Limb (tissue), 2 donors: ENCODE data around the gene PLA2G12B.
"Not testable (repeated sequence)": the region's sequence is repeated elsewhere in the genome, so short reads cannot be mapped to it uniquely, and the experiment has no call there.

Source experiments
- DNase-seq, 2 donors: peaks; one replicate each; pipeline ENCODE4 v3.0.0-alpha.2; 2016; ENCODE audit errors: extremely low spot score in 2 of 2

The PLA2G12B gene, protein sequence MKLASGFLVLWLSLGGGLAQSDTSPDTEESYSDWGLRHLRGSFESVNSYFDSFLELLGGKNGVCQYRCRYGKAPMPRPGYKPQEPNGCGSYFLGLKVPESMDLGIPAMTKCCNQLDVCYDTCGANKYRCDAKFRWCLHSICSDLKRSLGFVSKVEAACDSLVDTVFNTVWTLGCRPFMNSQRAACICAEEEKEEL

DNA sequence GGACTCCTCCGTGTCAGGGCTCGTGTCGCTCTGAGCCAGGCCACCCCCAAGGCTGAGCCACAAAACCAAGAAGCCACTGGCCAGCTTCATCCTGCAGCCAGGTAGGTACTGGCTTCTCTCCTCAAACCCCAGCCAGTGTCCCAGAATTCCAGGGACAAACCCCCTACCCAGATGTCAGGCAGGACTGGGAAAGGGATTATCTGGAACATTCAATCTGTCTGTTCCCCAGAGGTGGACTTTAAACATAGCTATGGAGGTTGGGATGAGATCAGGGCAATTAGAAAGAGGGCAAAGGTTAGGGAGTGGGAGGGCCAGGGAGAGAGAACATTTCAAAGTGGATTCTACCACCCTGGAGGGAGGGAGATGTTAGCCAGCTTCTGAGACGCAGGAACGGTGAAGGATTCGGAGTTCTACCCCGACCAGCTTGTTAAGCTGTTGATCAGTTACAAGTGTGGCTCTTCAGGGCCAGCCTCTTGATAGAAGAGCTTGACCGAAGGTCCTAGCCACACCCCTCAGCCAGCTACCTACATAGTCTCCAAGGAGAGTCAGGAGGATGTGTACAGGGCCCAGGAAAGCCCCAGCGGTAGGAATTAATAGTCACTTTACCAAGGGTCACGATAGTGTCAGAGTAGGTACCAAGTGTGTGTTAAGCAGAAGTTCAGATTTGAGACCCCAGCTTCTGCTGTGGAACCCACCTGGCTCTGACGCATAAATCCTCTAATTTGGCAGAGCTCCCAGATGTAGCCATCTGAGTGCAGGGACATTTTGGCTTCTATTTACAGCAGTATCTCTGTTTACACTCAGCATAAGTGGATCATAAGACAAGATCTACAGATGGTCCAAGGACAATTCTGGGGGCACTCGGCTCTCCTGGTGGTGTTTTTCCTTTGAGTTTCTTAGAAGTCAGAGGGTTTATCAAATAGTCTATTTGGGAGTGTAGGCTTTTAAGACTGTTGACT is at the start of gene PLA2G12B:
Gene PLA2G12B (minus strand): TSS at position 211 of the 959 bp plus-strand sequence. CDS start 121 bp downstream, at position 90.
- DNase-seq = no peak

DNA sequence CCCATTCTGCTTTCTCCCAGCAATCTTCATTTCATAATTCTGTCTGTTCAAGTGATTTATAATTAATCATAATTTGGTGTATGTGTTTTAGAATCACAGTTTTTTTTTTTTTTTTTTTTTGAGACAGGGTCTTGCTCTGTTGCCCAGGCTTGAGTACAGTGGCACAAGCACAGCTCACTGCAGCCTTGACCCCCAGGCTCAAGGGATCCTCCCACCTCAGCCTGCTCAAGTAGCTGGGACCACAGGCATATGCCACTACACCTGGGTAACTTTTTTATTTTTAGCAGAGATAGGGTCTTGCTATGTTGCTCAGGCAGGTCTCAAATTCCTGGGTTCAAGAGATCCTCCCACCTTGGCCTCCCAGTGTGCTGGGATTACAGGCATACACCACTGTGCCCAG is 49.2 kb upstream of the PLA2G12B start:
- no peak for DNase-seq

DNA sequence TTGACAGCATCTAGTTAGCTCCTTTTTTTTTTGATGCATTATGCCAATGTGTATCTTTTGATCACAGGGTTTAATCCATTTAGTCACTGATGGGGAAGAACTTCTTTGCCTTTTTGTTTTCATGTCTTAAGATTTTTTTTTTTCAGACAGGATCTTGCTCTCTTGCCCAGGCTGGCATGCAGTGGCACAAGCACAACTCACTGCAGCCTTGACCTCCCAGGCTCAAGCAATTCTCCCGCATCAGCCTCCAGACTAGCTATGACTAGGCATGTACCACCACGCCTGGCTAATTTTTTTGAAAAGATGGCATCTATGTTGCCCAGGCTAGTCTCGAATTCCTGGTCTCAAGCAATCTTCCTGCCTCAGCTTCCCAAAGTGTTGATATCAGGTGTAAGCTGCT is 46.4 kb upstream of the PLA2G12B start:
- no peak for DNase-seq

DNA sequence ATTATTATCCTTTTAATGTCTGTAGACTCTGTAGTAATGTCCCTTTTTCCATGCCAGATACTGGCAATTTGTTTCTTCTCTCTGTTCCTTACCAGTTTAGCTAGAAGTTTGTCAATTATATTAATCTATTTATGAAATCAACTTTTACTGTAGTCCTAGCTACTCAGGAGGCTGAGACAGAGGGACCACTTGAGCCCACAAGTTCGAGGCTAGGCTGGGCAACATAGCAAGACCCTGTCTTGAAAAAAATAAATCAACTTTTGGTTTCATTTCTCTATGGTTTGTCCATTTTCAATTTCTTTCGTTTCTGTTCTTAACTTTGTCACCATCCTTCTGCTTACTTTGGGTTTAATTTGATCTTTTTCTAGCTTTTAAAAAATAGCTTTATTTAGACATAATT is 42.5 kb upstream of the PLA2G12B start:
- no peak for DNase-seq

DNA sequence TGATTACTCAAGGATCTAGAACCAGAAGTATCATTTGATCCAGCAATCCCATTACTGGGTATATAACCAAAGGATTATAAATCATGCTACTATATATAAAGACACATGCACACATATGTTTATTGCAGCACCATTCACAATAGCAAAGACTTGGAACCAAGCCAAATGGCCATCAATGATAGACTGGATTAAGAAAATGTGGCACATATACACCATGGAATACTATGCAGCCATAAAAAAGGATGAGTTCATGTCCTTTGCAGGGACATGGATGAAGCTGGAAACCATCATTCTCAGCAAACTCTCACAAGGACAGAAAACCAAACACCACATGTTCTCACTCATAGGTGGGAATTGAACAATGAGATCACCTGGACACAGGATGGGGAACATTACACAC is 40.9 kb upstream of the PLA2G12B start:
- not testable (repeated sequence) for DNase-seq

DNA sequence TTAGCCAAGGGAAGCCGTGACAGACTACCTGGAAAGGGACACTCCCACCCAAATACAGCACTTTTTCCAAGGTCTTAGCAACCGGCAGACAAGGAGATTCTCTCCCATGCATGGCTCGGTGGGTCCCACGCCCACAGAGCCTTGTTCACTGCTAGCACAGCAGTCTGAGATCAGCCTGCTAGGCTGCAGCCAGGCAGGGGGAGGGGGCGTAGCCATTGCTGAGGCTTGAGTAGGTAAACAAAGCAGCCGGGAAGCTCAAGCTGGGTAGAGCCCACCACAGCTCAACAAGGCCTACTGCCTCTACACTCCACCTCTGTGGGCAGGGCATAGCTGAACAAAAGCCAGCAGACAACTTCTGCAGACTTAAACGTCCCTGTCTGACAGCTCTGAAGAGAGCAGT is 35.2 kb upstream of the PLA2G12B start:
- DNase-seq = not testable (repeated sequence)

DNA sequence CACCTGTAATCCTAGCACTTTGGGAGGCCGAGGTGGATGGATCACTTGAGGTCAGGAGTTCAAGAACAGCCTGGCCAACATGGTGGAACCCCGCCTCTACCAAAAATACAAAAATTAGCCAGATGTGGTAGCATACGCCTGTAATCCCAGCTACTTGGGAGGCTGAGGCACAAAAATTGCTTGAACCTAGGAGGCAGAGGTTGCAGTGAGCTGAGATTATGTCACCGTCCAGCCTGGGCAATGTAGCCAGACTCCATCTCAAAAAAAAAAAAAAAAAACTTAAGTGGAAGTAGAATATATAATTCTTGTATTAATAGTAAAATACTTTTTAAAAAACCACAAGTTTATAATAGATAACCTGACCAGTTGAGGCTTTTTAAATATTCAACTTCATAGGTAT is 30.0 kb upstream of the PLA2G12B start:
- DNase-seq = not testable (repeated sequence)

DNA sequence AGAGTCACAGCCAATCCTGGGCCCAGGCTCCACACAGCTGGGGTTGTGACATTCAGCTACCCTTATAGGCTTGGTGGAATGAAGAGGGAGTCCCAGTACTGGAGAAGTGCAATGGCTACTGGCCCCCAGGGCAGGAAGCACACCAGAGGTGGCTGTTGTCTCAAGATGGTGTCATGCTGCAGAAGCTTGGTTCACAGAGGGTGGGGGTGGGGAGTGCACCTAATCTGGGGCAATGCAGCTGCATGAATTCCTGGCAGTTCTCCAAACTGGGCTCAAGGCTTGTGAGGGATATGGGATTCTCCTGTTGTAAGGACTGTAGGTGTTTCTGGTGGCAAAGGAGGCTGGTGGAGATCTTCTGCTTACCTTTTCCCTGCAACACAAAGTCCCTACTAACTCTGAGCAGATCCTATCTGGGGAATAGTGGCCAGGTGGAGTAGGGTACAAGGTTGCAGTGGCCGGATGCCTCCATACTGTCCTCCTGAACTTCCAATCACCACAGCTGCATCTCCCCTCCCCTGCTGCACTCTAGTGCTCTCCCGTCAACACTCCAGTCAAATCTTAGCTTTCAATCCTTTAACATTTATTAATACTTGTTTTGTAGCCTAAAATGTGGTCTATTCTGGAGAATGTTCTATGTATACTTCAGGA is 27.4 kb upstream of the PLA2G12B start:
- DNase-seq = no peak

DNA sequence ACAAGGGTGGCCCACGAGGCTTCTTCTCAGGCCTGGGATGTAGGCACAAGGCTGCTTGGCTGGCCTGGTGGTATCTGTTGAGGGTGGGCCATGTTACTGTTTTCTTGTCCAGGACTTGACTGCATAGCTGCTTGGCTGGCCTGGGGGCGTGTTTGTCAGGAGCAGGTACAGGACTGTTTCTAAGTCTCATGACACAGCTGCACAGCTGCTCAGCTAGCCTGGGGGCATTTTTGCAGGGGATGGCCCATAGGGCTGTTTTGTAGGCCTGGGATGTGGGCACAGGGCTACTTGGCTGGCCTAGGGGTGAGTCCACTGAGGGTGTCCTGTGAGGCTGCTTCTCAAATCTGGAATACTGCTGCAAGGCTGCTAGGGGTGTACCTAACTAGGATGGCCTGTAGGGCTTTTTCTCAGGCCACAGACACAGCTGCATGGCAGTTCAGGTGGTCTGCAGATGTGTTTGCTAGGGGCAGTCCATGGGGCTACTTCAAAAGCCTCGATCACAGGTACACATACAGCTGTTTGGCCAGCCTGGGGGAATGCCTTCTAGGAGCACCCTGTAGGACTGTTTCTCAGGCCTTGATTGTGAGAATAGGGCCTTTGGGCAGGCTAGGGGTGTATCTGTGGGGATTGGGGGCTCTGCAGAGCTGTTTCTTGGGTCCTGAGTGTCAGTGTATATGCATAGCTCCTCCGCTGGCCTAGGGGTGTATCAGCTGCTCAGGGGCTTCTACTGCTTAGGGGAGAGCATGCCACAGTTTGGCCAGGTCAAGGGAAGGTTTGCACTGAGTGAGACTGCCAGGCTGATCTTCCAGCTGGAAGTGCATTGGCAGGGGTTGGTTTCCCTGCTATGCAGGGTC is 26.6 kb upstream of the PLA2G12B start:
- no peak for DNase-seq

DNA sequence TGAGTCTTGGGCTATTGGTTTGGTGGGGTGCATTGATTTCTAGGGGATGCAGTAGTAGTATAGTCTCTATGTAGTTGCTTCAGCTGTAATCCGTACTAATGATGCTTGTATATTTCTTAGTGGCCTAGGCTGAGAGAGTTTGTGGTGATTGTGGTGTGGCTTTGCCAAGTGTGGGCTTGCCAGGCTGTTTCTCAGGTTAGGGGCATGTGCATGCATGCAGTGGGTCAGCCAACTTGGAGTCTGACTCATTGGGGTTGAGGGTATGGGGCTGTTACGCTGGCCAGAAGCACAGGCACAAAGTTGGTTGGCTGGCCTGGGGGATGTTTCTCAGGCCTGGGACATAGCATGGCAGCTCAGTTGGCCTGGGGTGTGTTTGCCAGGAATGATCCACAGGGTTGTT is 25.7 kb upstream of the PLA2G12B start:
- no peak for DNase-seq

DNA sequence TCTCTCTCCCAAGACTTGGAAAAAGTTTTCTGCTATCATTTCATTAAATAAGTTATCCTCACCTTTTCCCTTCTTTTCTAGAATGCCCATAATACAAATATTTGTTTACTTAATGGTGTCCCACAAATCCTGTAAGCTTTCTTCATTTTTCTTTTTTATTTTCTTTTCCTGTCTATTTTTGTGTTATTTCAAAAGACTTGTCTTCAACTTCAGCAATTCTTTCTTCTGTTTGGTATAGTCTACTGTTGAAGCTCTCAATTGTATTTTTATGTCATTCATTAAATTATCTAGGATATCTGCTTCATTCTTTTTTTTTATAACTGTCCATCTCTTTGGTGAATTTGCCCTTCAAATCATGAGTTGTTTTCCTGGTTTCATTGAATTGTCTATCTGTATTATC is 25.1 kb upstream of the PLA2G12B start:
- no peak for DNase-seq

DNA sequence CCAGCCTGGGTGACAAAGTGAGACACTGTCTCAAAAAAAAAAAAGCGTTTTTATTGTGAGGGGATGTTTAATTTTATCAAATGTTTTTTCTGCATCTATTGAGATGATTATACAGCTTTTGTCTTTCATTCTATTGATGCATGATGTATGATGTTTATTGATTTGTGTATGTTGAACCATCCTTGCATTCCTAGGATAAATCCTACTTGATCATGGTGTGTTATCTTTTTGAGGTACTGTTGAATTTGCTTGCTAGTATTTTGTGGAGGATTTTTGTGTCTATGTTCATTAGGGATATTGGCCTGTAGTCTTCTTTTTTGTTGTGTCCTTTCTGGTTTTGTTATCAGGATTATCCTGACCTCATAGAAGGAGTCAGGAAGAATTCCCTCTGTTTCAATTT is 22.3 kb upstream of the PLA2G12B start:
- DNase-seq = no peak

DNA sequence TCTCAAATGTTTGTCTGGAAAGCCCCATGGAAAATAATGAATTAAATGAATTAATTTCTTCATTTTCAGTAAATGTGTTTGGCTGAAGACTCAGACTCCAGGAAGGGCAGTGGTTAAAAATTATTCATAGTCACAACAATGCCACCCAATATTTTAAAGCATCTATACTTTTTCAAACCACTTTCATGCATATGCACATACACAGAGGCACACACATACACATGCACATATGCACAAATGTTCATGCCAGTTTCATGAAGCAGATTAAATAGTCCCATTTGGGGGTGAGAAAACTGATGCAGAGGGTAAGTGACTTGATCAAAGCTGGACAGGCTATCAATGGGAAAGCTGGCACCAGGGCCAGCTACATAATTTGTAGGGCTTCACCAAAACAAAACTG is 1.4 kb upstream of the PLA2G12B start:
- DNase-seq = no peak

DNA sequence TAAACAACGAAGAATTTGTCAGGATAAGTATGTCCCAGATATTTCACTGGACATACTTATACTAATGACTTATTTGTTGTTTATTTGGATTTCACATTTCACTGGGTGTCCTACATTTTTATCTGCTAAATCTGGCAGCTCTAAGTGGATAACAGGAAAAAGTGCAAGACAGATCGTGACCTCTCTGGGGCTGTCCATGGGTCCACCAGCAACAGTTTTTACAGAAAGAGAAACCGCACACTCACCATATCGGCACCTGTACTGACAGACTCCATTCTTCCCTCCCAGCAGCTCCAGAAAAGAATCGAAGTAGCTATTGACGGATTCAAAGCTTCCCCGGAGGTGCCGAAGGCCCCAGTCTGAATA is 393 bp downstream of the PLA2G12B start:
- DNase-seq = no peak

DNA sequence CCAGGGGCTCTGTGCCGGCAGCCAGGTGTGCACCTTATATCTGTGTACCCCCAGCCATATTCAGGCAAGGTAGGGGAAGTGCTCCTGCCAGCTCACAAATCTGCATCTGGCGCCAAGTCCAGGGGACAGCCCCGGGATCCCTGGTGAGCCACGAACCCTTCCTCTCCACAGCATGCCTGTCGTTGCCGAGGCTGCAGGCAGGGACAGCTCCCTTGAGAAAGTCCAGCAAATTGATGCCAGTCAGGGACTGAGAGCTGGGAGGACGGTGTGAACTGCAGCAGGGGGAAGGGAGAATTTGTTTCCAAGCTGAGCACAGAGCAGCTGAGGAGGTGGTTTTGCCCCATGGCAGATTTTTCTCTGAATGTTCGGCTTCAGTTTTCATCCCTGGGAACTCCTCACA is 919 bp downstream of the PLA2G12B start:
- no peak for DNase-seq

DNA sequence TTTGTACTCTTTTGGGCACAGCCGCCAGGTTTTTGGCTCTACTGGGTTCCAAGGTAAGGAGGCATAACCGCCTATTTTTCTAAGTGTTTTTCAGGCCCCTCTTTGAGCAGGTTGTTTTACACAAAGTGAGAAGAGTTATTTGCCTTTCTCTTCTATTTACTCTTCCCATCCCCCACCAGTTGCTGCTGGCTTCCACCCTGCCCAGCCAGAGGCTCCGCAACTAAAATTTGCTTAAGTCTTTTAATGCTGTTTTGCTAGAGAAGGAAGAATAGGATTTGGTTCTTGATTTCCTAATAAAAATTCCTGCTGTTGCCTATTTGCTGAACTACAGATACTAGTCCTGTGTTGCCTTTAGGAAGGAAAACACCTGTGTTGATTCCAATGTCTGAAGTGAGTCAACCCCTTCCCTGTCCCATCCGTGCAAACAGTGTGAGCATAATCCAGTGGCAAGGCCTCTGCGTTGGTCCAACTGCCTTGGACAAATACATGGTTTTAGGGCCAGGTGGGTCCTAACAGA is 1.9 kb downstream of the PLA2G12B start:
- DNase-seq = no peak

DNA sequence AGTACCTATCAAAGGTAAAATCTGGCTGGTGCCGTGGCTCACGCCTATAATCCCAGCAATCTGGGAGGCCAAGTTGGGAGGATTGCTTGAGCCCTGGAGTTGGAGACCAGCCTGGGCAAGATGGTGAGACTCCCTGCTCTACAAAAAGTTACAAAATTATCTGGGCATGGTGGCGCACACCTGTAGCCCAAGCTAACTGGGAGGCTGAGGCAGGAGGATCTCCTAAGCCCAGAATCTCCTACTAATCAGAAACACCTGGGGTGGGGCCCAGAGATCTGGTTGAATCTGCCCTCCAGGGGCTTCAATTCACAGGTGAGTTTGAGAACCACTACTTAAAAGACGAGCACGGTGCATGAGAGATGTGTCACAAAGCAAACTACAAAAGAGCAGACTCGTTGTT is 2.4 kb downstream of the PLA2G12B start:
- no peak for DNase-seq

DNA sequence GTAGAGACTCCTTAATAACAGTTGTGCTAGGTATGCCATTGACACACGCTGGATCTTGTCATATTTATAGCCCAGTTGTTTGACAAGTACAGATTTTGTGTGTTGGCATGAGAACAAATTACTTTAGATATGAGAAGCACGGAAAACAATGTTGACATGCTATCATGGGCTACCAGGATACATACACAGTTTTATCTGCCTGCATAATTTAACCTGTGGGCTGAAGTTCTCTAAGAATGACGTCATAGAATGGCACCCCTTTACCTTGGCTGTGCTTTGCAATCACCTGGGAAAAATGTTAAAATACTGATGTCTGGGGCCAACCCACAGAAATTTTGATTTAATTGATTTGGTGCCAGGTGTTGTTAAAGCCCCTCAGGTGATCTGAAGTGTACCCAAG is 2.8 kb downstream of the PLA2G12B start:
- DNase-seq = no peak

DNA sequence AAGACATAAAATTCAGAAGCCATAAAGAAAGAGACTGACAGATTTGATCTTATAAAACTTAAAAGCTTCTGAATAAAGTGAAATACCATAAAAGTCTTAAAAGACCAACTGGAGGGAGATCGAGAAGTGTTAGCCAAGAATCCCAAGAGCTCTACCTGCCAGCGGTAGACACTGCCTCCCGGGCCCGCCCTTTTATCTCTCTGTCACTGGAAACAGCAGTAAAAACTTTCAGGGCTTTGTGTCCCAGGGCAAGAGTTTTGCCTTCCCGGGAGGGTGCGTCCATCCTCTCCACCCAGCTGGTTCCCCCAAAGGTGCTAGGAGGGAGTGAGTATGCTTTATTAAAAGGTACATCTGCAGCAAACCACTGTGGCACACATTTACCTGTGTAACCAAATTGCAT is 5.8 kb downstream of the PLA2G12B start:
- DNase-seq = no peak

DNA sequence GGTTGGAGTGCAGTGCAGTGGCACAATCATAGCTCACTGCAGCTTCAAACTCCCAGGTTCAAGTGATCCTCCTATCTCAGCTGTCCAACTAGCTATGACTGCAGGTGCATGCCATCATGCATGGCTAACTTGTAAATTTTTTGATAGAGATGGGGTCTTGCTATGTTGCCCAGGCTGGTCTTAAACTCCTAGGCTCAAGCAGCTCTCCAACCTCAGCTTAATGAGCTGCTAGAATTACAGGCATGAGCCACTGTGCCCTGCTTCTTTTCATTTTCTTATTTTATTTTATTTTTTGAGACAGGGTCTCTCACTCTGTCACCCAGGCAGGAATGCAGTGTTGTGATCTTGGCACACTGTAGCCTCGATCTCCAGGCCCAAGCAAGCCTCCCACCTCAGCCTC is 7.6 kb downstream of the PLA2G12B start:
- no peak for DNase-seq

DNA sequence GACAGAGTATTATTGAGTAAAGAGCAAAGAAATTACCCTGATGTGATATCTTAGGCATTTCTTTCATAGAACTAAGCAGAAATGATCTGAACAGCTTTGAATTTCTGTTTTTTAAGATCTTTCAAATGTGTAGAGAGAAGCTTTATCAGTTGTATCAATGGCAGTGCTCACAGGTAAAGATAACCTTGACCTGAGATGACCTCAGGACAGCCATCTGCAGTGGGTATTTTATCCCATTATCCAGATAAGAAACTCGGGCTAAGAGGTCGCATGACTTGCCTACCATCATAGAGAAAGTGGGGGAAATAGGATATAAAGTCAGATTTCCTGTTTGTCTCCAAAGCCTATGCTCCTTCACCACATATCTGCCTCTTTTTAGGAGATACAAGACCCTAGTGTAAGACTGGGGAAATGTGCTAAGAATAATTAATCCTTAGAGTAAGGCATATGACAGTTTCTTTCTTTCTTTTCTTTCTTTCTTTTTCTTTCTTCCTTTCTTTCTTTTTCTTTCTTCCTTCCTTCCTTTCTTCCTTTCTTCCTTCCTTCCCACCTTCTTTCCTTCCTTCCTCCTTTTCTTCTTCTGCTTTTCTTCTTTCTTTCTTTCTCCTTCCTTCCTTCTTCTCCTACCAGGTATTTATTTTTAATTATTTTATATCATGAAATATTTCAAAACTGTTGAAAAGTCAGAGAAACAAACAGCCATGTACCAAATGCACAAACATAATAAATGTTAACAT is 10.9 kb downstream of the PLA2G12B start:
- no peak for DNase-seq
